GM12878 (cell line): Measurements from ENCODE around the gene TOM1L2. TPM values are rescaled to one million over a fixed set of nuclear protein-coding genes. Genes with fewer than 3 reads are reported as not detected.

ENCODE experiments used
- FOXK2 ChIP-seq: fragments of 450-650 bp; IDR thresholded peaks from 2 replicates; pipeline ENCODE4 v1.6.1; 2017; ENCODE audit warnings: mild to moderate bottlenecking, moderate library complexity
- IKZF1 ChIP-seq: fragments of 450-650 bp; conservative IDR thresholded peaks from 2 replicates; pipeline ENCODE4 v1.6.1; 2017; ENCODE audit warnings: antibody characterized with exemption, mild to moderate bottlenecking
- NBN ChIP-seq: fragments of 450-650 bp; IDR thresholded peaks from 2 replicates; pipeline ENCODE4 v1.6.1; 2016
- NR2F1 ChIP-seq: fragments of 450-650 bp; conservative IDR thresholded peaks from 2 replicates; pipeline ENCODE4 v1.6.1; 2017; ENCODE audit warnings: mild to moderate bottlenecking
- PAX8 ChIP-seq: fragments of 450-650 bp; IDR thresholded peaks from 2 replicates; pipeline ENCODE4 v1.6.1; 2017; ENCODE audit warnings: mild to moderate bottlenecking, moderate library complexity
- RBBP5 ChIP-seq: fragments of 200-600 bp; sonication (generic); conservative IDR thresholded peaks from 2 replicates; pipeline ENCODE4 v1.6.1; 2016
- RELA ChIP-seq: fragments of 450-650 bp; IDR thresholded peaks from 2 replicates; pipeline ENCODE4 v1.8.0; 2014; ENCODE audit warnings: borderline replicate concordance; ENCODE audit not compliant: partially characterized antibody
- ZBED1 ChIP-seq: IDR thresholded peaks from 2 replicates; pipeline ENCODE4 v1.6.1; 2016; ENCODE audit warnings: borderline replicate concordance
- ZNF274 ChIP-seq: IDR thresholded peaks from one replicate; pipeline ENCODE4 v1.8.0; 2011; ENCODE audit not compliant: insufficient read length, insufficient read depth
- polyA plus RNA-seq, 11 experiments: library from polyadenylated mRNA; depleted of rRNA in 4 of 11; unstranded in 6 of 11; stranded (reverse) in 5 of 11; fragments of >200 nt; fragmentation: Nextera tagmentation in 4 of 11; fragmentation: Illumina TruSeq in 1 of 11; extraction: Ambion mirVana in 4 of 11; extraction: Trizol in 1 of 11; gene quantifications; 1 replicate in 1 of 11; 2 replicates in 10 of 11; pipeline versions ENCODE4 v1.2.1 to v1.2.3, GENCODE V29; 2011 to 2016; ENCODE audit warnings: inconsistent platforms in 2 of 11, missing spikeins in 2 of 11, low read depth in 1 of 11
- total RNA-seq, 4 experiments: library from RNA; depleted of rRNA in 3 of 4; stranded (reverse); fragments of >200 nt in 3 of 4; fragmentation: Illumina TruSeq in 1 of 4; extraction: Trizol in 1 of 4; gene quantifications; 2 replicates each; pipeline versions ENCODE4 v1.2.1 to v1.2.3, GENCODE V29; 2013 to 2021
- TF ChIP-seq, protein P1 (sequence below): fragments of 450-650 bp; IDR thresholded peaks from 2 replicates; pipeline ENCODE4 v1.6.1; 2017; ENCODE audit warnings: mild to moderate bottlenecking, moderate library complexity
- TF ChIP-seq, protein P2 (sequence below): fragments of 150-350 bp; IDR thresholded peaks from 2 replicates; pipeline ENCODE4 v1.6.1; 2014; ENCODE audit warnings: mild to moderate bottlenecking, low read depth, low read length
- TF ChIP-seq, protein P3 (sequence below): IDR thresholded peaks from 2 replicates; pipeline ENCODE4 v1.6.1; 2011; ENCODE audit warnings: low read depth, low read length, improper control_type of control experiment, borderline replicate concordance

TOM1L2 gene
- total and polyA plus RNA-seq, 10 of the 15 experiments (the other 5 are each of a cell fraction or from before 2014, with no cell fraction given): 0.19 to 19.2 (median 8.1) TPM

DNA sequence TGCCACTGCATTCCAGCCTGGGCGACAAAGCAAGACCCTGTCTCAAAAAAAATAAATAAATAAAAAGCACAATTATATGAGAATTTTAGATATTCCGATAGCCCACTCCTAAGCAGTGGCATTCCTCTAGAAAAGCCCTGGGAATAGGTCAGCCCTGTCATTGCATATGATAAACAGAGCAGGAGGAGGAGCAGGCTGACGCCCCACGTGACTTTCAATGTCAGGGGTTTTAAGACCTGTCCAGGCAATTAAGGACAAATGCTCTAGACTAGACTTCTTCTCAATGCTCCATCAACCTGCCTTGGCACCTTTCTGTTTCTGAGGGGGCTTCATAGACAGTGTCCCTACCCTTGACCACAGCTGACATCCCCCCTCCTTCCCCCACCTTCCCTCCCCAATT lies 7.5 kb downstream of the TOM1L2 start (continued):
- TF ChIP-seq, protein P1, sequence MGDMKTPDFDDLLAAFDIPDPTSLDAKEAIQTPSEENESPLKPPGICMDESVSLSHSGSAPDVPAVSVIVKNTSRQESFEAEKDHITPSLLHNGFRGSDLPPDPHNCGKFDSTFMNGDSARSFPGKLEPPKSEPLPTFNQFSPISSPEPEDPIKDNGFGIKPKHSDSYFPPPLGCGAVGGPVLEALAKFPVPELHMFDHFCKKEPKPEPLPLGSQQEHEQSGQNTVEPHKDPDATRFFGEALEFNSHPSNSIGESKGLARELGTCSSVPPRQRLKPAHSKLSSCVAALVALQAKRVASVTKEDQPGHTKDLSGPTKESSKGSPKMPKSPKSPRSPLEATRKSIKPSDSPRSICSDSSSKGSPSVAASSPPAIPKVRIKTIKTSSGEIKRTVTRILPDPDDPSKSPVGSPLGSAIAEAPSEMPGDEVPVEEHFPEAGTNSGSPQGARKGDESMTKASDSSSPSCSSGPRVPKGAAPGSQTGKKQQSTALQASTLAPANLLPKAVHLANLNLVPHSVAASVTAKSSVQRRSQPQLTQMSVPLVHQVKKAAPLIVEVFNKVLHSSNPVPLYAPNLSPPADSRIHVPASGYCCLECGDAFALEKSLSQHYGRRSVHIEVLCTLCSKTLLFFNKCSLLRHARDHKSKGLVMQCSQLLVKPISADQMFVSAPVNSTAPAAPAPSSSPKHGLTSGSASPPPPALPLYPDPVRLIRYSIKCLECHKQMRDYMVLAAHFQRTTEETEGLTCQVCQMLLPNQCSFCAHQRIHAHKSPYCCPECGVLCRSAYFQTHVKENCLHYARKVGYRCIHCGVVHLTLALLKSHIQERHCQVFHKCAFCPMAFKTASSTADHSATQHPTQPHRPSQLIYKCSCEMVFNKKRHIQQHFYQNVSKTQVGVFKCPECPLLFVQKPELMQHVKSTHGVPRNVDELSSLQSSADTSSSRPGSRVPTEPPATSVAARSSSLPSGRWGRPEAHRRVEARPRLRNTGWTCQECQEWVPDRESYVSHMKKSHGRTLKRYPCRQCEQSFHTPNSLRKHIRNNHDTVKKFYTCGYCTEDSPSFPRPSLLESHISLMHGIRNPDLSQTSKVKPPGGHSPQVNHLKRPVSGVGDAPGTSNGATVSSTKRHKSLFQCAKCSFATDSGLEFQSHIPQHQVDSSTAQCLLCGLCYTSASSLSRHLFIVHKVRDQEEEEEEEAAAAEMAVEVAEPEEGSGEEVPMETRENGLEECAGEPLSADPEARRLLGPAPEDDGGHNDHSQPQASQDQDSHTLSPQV: no peak
- TF ChIP-seq NR2F1 (no peak), RELA (no peak), ZBED1 (no peak), PAX8 (no peak), RBBP5 (no peak), NBN (no peak), IKZF1 (no peak), FOXK2 (no peak), ZNF274 (no peak)
- TF ChIP-seq, protein P2, sequence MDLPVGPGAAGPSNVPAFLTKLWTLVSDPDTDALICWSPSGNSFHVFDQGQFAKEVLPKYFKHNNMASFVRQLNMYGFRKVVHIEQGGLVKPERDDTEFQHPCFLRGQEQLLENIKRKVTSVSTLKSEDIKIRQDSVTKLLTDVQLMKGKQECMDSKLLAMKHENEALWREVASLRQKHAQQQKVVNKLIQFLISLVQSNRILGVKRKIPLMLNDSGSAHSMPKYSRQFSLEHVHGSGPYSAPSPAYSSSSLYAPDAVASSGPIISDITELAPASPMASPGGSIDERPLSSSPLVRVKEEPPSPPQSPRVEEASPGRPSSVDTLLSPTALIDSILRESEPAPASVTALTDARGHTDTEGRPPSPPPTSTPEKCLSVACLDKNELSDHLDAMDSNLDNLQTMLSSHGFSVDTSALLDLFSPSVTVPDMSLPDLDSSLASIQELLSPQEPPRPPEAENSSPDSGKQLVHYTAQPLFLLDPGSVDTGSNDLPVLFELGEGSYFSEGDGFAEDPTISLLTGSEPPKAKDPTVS: no peak
- TF ChIP-seq, protein P3, sequence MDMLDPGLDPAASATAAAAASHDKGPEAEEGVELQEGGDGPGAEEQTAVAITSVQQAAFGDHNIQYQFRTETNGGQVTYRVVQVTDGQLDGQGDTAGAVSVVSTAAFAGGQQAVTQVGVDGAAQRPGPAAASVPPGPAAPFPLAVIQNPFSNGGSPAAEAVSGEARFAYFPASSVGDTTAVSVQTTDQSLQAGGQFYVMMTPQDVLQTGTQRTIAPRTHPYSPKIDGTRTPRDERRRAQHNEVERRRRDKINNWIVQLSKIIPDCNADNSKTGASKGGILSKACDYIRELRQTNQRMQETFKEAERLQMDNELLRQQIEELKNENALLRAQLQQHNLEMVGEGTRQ: no peak
